K562 (cell line): ENCODE measurements around the gene CPSF7. TPM values are rescaled to one million over a fixed set of nuclear protein-coding genes. Genes with fewer than 3 reads are reported as not detected.

ENCODE experiments used
- ATAC-seq: fragments of 200-7000 bp; cut with Tn5 transposase; 3 replicates; pipeline ENCODE4 v1.9.1; 2020; ENCODE audit warnings: moderate library complexity
- BruUV-seq: library from RNA; stranded (reverse); fragments of 400-500 nt; replicated peaks from 2 replicates; lab custom pipeline; 2021; lab: Mats Ljungman, UMichigan
- CTCF ChIA-PET: fragments of 300-600 bp; formaldehyde crosslinking; extraction: SDS; loops from one replicate; lab custom pipeline; 2021; ENCODE audit warnings: low intra/inter-chr PET ratio; lab: Yijun Ruan, JAX
- POLR2A ChIA-PET: fragments of 300-600, 350-650 bp; sonication (Branson Sonifier 250); formaldehyde crosslinking; extraction: SDS; loops from one replicate; lab custom pipeline; 2021; ENCODE audit warnings: antibody characterized with exemption, inconsistent platforms; lab: Yijun Ruan, JAX
- DNase-seq, 4 experiments: peaks; one replicate each; pipeline versions ENCODE4 v3.0.0 to v3.0.0-alpha.2; 2011 to 2018; ENCODE audit warnings: low spot score in 3 of 4, mixed read lengths in 3 of 4; ENCODE audit errors: extremely low read depth in 1 of 4
- FAIRE-seq: peaks from 2 replicates; lab custom pipeline; 2011; peaks lifted over from hg19 to GRCh38; lab: Jason Lieb, UNC
- H2AFZ ChIP-seq: 2 replicates; pipeline ENCODE4 v1.6.0; 2011; ENCODE audit warnings: low read depth, low read length, control low read depth, inconsistent platforms
- H3K27ac ChIP-seq: fragments of 200-600 bp; 3 replicates; pipeline ENCODE4 v1.8.0; 2011; ENCODE audit warnings: low read depth, mild to moderate bottlenecking, control low read depth, inconsistent platforms, low read length, moderate library complexity, mixed read lengths; ENCODE audit errors: extremely low read depth
- H3K27me3 ChIP-seq, 2 experiments: fragments of 300-600 bp in 1 of 2; 2 replicates in 1 of 2; 3 replicates in 1 of 2; pipeline versions ENCODE4 v1.6.0 to v1.8.0; 2011; ENCODE audit warnings: inconsistent platforms in 2 of 2, low read length in 2 of 2, mild to moderate bottlenecking in 1 of 2, mixed read lengths in 1 of 2, moderate library complexity in 1 of 2; ENCODE audit not compliant: control insufficient read depth in 2 of 2, insufficient read depth in 2 of 2
- H3K36me3 ChIP-seq: fragments of 300-600 bp; 3 replicates; pipeline ENCODE4 v1.8.0; 2011; ENCODE audit warnings: mild to moderate bottlenecking, low read length, inconsistent platforms; ENCODE audit not compliant: control insufficient read depth, insufficient read depth
- H3K4me1 ChIP-seq, 2 experiments: fragments of 200-600 bp in 1 of 2; replicated peaks in 1 of 2; 2 replicates in 1 of 2; 3 replicates in 1 of 2; pipeline versions ENCODE4 v1.5.1 to v1.8.0; 2011; ENCODE audit warnings: inconsistent platforms in 2 of 2, low read length in 2 of 2, mild to moderate bottlenecking in 1 of 2, mixed read lengths in 1 of 2, moderate library complexity in 1 of 2; ENCODE audit not compliant: control insufficient read depth in 2 of 2, insufficient read depth in 2 of 2
- H3K4me2 ChIP-seq: 2 replicates; pipeline ENCODE4 v1.6.1; 2011; ENCODE audit warnings: low read length, control low read depth, inconsistent platforms, mixed read lengths; ENCODE audit not compliant: insufficient read depth
- H3K4me3 ChIP-seq: fragments of 200-600 bp; sonication (generic), shearing (Covaris generic); 2 replicates; pipeline ENCODE4 v1.5.1; 2016; ENCODE audit warnings: control low read depth, inconsistent platforms
- H3K79me2 ChIP-seq: fragments of 200-600 bp; 3 replicates; pipeline ENCODE4 v1.8.0; 2011; ENCODE audit warnings: low read length, inconsistent platforms; ENCODE audit not compliant: control insufficient read depth, insufficient read depth
- H3K9ac ChIP-seq, 2 experiments: 2 replicates each; pipeline versions ENCODE4 v1.6.0 to v1.6.1; 2011; ENCODE audit warnings: low read depth in 2 of 2, low read length in 2 of 2, control low read depth in 1 of 2, inconsistent platforms in 1 of 2, mild to moderate bottlenecking in 1 of 2, mixed read lengths in 1 of 2; ENCODE audit not compliant: insufficient read depth in 1 of 2
- H3K9me1 ChIP-seq: one replicate; pipeline ENCODE4 v1.6.0; 2011; ENCODE audit warnings: inconsistent platforms, mild to moderate bottlenecking, low read length, moderate library complexity; ENCODE audit not compliant: control insufficient read depth, insufficient read depth
- H3K9me3 ChIP-seq: replicated peaks from 2 replicates; pipeline ENCODE4 v1.5.1; 2011; ENCODE audit warnings: low read depth, low read length, inconsistent platforms; ENCODE audit not compliant: control insufficient read depth, insufficient read depth
- H4K20me1 ChIP-seq: replicated peaks from 2 replicates; pipeline ENCODE4 v1.6.1; 2011; ENCODE audit warnings: low read length, inconsistent platforms, mixed read lengths; ENCODE audit not compliant: control insufficient read depth, insufficient read depth
- DPF2 ChIP-seq: fragments of 450-650 bp; IDR thresholded peaks from 2 replicates; pipeline ENCODE4 v1.6.1; 2016
- HMGXB4 ChIP-seq: sonication (generic); formaldehyde crosslinking; IDR thresholded peaks from 2 replicates; pipeline ENCODE4 v1.8.1; 2023; ENCODE audit warnings: mild to moderate bottlenecking, missing genetic modification reagents
- MEF2A ChIP-seq: IDR thresholded peaks from 2 replicates; pipeline ENCODE4 v1.6.1; 2011; ENCODE audit warnings: low read depth, mild to moderate bottlenecking, low read length, moderate library complexity; ENCODE audit not compliant: control insufficient read depth
- MIER1 ChIP-seq: fragments of 450-650 bp; IDR thresholded peaks from 2 replicates; pipeline ENCODE4 v1.6.1; 2016; ENCODE audit warnings: antibody characterized with exemption, mild to moderate bottlenecking, low read depth
- MTA1 ChIP-seq: fragments of 450-650 bp; IDR thresholded peaks from 2 replicates; pipeline ENCODE4 v1.6.1; 2017; ENCODE audit warnings: borderline replicate concordance
- NFIX ChIP-seq: fragments of 250-450 bp; sonication (Bioruptor Pico); IDR thresholded peaks from 2 replicates; pipeline ENCODE4 v1.4.0; 2020; ENCODE audit warnings: low read depth, mild to moderate bottlenecking, moderate library complexity
- SMARCC2 ChIP-seq: fragments of 450-650 bp; IDR thresholded peaks from 2 replicates; pipeline ENCODE4 v1.6.1; 2017; ENCODE audit warnings: antibody characterized with exemption, moderate library complexity, mild to moderate bottlenecking, low read depth
- TCF7L2 ChIP-seq: fragments of 150-350 bp; IDR thresholded peaks from 2 replicates; pipeline ENCODE4 v1.6.1; 2016; ENCODE audit warnings: low read depth, mild to moderate bottlenecking, low read length, moderate library complexity
- ZBTB1 ChIP-seq: sonication (generic); formaldehyde crosslinking; IDR thresholded peaks from 2 replicates; pipeline ENCODE4 v1.8.1; 2023; ENCODE audit warnings: missing genetic modification reagents, low read depth, mild to moderate bottlenecking, borderline replicate concordance
- ZHX1 ChIP-seq: fragments of 150-350 bp; conservative IDR thresholded peaks from 2 replicates; pipeline ENCODE4 v1.6.1; 2014; ENCODE audit warnings: low read length
- ZZZ3 ChIP-seq: fragments of 450-650 bp; IDR thresholded peaks from 2 replicates; pipeline ENCODE4 v1.6.1; 2016; ENCODE audit warnings: antibody characterized with exemption, mild to moderate bottlenecking, moderate library complexity
- WGBS: fragments of 100-300 bp; shearing (Covaris generic); methylation state at CpG from one replicate; pipeline ENCODE4 v1.1.6; 2016; ENCODE audit warnings: low coverage, mixed read lengths; ENCODE audit not compliant: insufficient coverage; ENCODE audit errors: missing lambda C conversion rate; 5-methylcytosine and 5-hydroxymethylcytosine counted together
- in situ Hi-C: fragments of 300-500 bp; cut with MboI; formaldehyde crosslinking; loops from 4 replicates; pipeline ENCODE4 v1.15.0; 2018; ENCODE audit warnings: inconsistent platforms, mixed read lengths
- intact Hi-C: fragments of 100-400 bp; cut with micrococcal nuclease; formaldehyde crosslinking; loops from 2 replicates; pipeline ENCODE4 v1.14.2; 2022
- polyA plus RNA-seq, 8 experiments: library from polyadenylated mRNA; depleted of rRNA in 4 of 8; stranded (reverse) in 5 of 8; unstranded in 3 of 8; fragments of >200 nt; fragmentation: Nextera tagmentation in 2 of 8; fragmentation: Illumina TruSeq in 1 of 8; extraction: Ambion mirVana in 2 of 8; extraction: Trizol in 1 of 8; gene quantifications; 2 replicates each; pipeline versions ENCODE4 v1.2.1 to v1.2.3, GENCODE V29; 2011 to 2014; ENCODE audit warnings: inconsistent platforms in 1 of 8, missing spikeins in 1 of 8
- total RNA-seq, 7 experiments: library from RNA; depleted of rRNA in 6 of 7; stranded (reverse); fragments of >200 nt in 6 of 7; fragmentation: Illumina TruSeq in 2 of 7; extraction: Trizol in 2 of 7; gene quantifications; 2 replicates each; pipeline versions ENCODE4 v1.2.1 to v1.2.3, GENCODE V29; 2011 to 2021; ENCODE audit warnings: low replicate concordance in 1 of 7
- TF ChIP-seq, protein P1 (sequence below): fragments of 450-650 bp; IDR thresholded peaks from 2 replicates; pipeline ENCODE4 v1.6.1; 2017; ENCODE audit warnings: antibody characterized with exemption

CPSF7 gene
- total and polyA plus RNA-seq, 9 of the 15 experiments (the other 6 are each of a cell fraction or from before 2014, with no cell fraction given): 14.8 to 104 (median 44.1) TPM

DNA sequence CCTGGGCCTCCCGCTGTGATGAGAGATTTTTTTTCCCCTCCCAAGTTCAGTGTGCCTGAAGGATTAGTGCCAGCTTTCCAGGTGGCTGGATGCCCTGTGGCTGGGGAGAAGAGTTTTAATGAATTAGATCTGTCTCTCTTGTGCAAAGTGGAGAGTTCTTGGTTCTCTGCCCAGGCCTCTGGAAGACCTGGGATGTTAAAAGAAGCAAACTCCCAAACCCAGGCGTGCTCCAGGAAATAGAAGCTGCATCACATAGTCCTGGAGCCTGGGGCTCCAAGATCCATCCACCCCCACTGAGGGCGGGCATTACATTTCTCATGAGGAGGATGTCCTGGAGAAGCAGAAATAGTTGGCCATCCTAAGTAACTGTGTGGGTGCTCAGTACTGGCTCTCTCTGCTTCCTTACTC lies 30.7 kb upstream of the CPSF7 start:
- BruUV-seq: no TSS peak
- in situ Hi-C loops (no loop called here), intact Hi-C loops (no loop called here)
- no peaks in the 10 kb centered on the region for H3K9me1 ChIP-seq
- ChIA-PET CTCF (no interaction called here), POLR2A (interaction anchor here (0.6 kb wide), 2 partner anchors 31 to 337 kb away, joined by 3 read pairs; partner anchors contain the start of genes CPSF7 and SDHAF2)
- H3K79me2 ChIP-seq: no peaks in the 10 kb centered on the region
- H3K4me2 ChIP-seq: no peak overlapping the region
- no peak overlapping the region for H3K9ac ChIP-seq
- FAIRE-seq (no peak), ATAC-seq (no peak), DNase-seq (no peak)
- TF ChIP-seq TCF7L2 (no peak), NFIX (CRISPR knock-in tag) (no peak), ZHX1 (no peak), ZBTB1 (CRISPR knock-in tag) (no peak), HMGXB4 (CRISPR knock-in tag) (no peak), MIER1 (no peak), MTA1 (no peak), MEF2A (no peak), DPF2 (no peak), ZZZ3 (no peak), SMARCC2 (no peak)
- TF ChIP-seq, protein P1, sequence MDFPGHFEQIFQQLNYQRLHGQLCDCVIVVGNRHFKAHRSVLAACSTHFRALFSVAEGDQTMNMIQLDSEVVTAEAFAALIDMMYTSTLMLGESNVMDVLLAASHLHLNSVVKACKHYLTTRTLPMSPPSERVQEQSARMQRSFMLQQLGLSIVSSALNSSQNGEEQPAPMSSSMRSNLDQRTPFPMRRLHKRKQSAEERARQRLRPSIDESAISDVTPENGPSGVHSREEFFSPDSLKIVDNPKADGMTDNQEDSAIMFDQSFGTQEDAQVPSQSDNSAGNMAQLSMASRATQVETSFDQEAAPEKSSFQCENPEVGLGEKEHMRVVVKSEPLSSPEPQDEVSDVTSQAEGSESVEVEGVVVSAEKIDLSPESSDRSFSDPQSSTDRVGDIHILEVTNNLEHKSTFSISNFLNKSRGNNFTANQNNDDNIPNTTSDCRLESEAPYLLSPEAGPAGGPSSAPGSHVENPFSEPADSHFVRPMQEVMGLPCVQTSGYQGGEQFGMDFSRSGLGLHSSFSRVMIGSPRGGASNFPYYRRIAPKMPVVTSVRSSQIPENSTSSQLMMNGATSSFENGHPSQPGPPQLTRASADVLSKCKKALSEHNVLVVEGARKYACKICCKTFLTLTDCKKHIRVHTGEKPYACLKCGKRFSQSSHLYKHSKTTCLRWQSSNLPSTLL: no peak
- H3K27ac ChIP-seq: no peak overlapping the region
- H3K4me1 ChIP-seq: no peaks in the 10 kb centered on the region; a peak in 1 of 5 replicates
- H2AFZ ChIP-seq: no peak overlapping the region
- H4K20me1 ChIP-seq: no peaks in the 10 kb centered on the region
- H3K9me3 ChIP-seq: no peaks in the 10 kb centered on the region
- no peaks in the 10 kb centered on the region for H3K27me3 ChIP-seq
- no peak overlapping the region for H3K4me3 ChIP-seq
- 63% methylated on average over 3 of the region's 3 CpGs for WGBS
- H3K36me3 ChIP-seq: no peaks in the 10 kb centered on the region
